ENCODE measurements around the gene APEH.

APEH gene

DNA sequence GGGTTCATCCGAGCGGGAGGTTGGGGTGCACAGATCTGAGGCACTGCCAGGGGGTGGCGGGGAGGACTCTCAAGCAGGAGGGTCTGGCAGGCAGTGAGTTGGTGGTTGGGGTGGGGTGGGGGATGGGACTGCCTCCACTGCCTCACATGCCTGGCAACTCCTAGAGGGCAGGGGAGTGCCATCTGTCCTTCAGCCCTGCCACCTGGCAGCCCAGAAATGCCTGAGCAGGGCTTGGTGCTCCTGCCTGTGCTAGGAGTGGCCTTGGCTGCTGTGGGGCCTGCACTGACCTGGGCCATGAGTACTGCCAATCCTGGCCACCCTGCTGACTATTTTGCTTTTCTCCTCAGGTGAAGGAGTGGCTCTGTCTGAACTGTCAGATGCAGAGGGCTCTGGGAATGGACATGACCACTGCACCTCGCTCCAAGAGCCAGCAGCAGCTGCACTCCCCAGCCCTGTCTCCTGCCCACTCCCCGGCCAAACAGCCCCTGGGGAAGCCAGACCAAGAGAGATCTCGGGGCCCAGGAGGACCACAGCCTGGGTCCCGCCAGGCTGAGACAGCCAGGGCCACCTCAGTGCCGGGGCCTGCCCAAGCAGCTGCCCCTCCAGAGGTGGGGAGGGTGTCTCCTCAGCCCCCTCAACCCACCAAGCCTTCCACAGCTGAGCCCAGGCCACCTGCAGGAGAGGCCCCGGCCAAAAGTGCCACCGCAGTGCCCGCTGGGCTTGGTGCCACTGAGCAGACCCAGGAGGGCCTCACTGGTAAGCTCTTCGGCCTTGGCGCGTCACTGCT is 32.0 kb upstream of the APEH start:
- Mint-ChIP-seq H3K4me3 (no peak overlapping the region), H3K9me3 (no peaks in the 10 kb centered on the region), H3K4me1 (ENCODE audit: low read depth) (no peaks in the 10 kb centered on the region), H3K27me3 (peaks cover 3% of the 10 kb centered on the region), H3K36me3 (ENCODE audit: low read depth) (no peaks in the 10 kb centered on the region), H3K27ac (no peak overlapping the region)
- intact Hi-C loops (cut with micrococcal nuclease), result no loop called here

GRCh38 chr3:49642708-49643145 is 31.4 kb upstream of the APEH start:
- intact Hi-C loops (cut with micrococcal nuclease), result no loop called here
- peaks cover 3% of the 10 kb centered on the region for H3K27me3 Mint-ChIP-seq
- no peak overlapping the region for H3K4me3 Mint-ChIP-seq
- no peaks in the 10 kb centered on the region for H3K4me1 Mint-ChIP-seq (ENCODE audit: low read depth)
- no peaks in the 10 kb centered on the region for H3K9me3 Mint-ChIP-seq
- H3K36me3 Mint-ChIP-seq (ENCODE audit: low read depth), result no peaks in the 10 kb centered on the region
- H3K27ac Mint-ChIP-seq, result no peak overlapping the region

- intact Hi-C loops (cut with micrococcal nuclease), result no loop called here
- Mint-ChIP-seq H3K36me3 (ENCODE audit: low read depth) (no peaks in the 10 kb centered on the region), H3K4me3 (no peak overlapping the region), H3K9me3 (no peaks in the 10 kb centered on the region), H3K4me1 (ENCODE audit: low read depth) (no peaks in the 10 kb centered on the region), H3K27ac (no peak overlapping the region), H3K27me3 (peaks cover 3% of the 10 kb centered on the region)
Observed at GRCh38 chr3:49644684-49645083, 29.5 kb upstream of the APEH start.

DNA sequence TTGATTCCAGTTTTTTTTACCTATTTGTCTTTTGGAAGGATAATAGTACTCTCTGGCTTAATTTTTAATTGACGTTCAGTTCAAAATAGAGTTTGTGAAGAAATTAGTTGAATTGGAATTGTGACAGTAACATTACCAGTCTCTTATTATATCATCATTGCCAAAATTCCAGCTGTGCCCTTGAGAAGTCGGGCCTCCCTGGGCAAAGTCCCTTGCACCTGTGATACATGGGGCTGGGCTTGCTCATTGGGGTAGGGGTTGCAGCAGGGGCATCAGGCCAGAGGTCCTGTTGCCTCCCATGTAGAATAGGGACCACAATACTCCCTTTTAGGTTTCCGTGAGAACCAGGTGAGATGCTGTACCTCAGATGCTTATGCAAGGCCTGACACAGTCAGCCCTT is 27.9 kb upstream of the APEH start:
- intact Hi-C loops (cut with micrococcal nuclease), result no loop called here

GRCh38 chr3:49647741-49648140 is 26.4 kb upstream of the APEH start:
- Mint-ChIP-seq H3K9me3 (no peaks in the 10 kb centered on the region), H3K27me3 (no peaks in the 10 kb centered on the region), H3K36me3 (ENCODE audit: low read depth) (no peaks in the 10 kb centered on the region), H3K4me1 (ENCODE audit: low read depth) (no peaks in the 10 kb centered on the region), H3K27ac (no peak overlapping the region), H3K4me3 (no peak overlapping the region)
- intact Hi-C loops (cut with micrococcal nuclease), result no loop called here

More for the DNA sequence above, 27.9 kb upstream of the APEH start:
- Mint-ChIP-seq H3K4me1 (ENCODE audit: low read depth) (no peaks in the 10 kb centered on the region), H3K36me3 (ENCODE audit: low read depth) (no peaks in the 10 kb centered on the region), H3K27me3 (no peaks in the 10 kb centered on the region), H3K27ac (no peak overlapping the region), H3K9me3 (no peaks in the 10 kb centered on the region), H3K4me3 (no peak overlapping the region)

- Mint-ChIP-seq H3K4me3 (no peak overlapping the region), H3K9me3 (no peaks in the 10 kb centered on the region), H3K27me3 (no peaks in the 10 kb centered on the region), H3K36me3 (ENCODE audit: low read depth) (no peaks in the 10 kb centered on the region), H3K4me1 (ENCODE audit: low read depth) (no peaks in the 10 kb centered on the region), H3K27ac (no peak overlapping the region)
- intact Hi-C loops (cut with micrococcal nuclease), result no loop called here
Observed at GRCh38 chr3:49648354-49649019, 25.7 kb upstream of the APEH start.

GRCh38 chr3:49649576-49649975 is 24.6 kb upstream of the APEH start:
- Mint-ChIP-seq H3K4me3 (no peak overlapping the region), H3K4me1 (ENCODE audit: low read depth) (no peaks in the 10 kb centered on the region), H3K9me3 (no peaks in the 10 kb centered on the region), H3K27me3 (no peaks in the 10 kb centered on the region), H3K36me3 (ENCODE audit: low read depth) (no peaks in the 10 kb centered on the region), H3K27ac (no peak overlapping the region)
- intact Hi-C loops (cut with micrococcal nuclease), result no loop called here

DNA sequence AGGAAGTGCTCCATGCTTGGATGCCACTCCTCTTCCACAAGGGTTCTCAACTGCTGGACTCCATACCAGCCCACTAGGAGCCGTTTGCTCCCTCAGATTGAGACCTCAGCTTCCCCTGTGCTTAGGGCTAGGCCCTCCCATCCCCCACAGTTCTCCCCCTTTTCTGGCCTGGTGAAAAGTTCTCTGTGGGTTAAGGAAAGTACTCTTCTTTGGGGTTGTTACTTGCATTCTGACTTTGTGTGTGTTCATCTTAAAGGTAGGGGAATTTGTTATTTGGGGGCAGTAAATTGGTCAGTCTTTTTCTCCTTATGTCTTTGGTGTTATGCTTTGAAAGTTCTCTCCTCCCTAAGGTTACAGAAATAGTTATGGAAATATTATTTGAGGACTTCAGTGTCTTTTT is 24.0 kb upstream of the APEH start:
- Mint-ChIP-seq H3K27me3 (no peaks in the 10 kb centered on the region), H3K4me3 (no peak overlapping the region), H3K4me1 (ENCODE audit: low read depth) (no peaks in the 10 kb centered on the region), H3K27ac (no peak overlapping the region), H3K9me3 (no peaks in the 10 kb centered on the region), H3K36me3 (ENCODE audit: low read depth) (no peaks in the 10 kb centered on the region)
- intact Hi-C loops (cut with micrococcal nuclease), result no loop called here

GRCh38 chr3:49650637-49651036 is 23.5 kb upstream of the APEH start:
- H3K4me1 Mint-ChIP-seq (ENCODE audit: low read depth), result no peaks in the 10 kb centered on the region
- intact Hi-C loops (cut with micrococcal nuclease), result no loop called here
- no peak overlapping the region for H3K27ac Mint-ChIP-seq
- no peaks in the 10 kb centered on the region for H3K27me3 Mint-ChIP-seq
- no peak overlapping the region for H3K4me3 Mint-ChIP-seq
- H3K36me3 Mint-ChIP-seq (ENCODE audit: low read depth), result no peaks in the 10 kb centered on the region
- H3K9me3 Mint-ChIP-seq, result no peaks in the 10 kb centered on the region

DNA sequence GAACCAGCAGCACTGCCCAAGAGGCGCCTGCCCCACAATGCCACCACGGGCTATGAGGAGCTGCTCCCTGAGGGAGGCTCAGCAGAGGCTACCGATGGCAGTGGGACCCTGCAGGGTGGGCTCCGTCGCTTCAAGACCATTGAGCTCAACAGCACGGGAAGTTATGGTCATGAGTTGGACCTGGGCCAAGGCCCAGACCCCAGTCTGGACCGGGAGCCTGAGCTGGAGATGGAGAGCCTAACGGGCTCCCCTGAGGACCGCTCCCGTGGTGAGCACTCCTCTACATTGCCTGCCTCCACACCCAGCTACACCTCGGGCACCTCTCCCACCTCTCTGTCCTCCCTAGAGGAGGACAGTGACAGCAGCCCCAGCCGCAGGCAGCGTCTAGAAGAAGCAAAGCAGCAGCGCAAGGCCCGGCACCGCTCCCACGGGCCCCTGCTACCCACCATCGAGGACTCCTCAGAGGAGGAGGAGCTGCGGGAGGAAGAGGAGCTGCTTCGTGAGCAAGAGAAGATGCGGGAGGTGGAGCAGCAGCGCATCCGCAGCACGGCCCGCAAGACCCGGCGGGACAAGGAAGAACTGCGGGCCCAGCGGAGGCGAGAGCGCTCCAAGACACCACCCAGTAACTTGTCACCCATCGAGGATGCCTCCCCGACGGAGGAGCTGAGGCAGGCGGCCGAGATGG is 21.8 kb upstream of the APEH start:
- Mint-ChIP-seq H3K27ac (no peak overlapping the region), H3K9me3 (no peaks in the 10 kb centered on the region), H3K4me3 (no peak overlapping the region), H3K4me1 (ENCODE audit: low read depth) (peaks cover 5% of the 10 kb centered on the region), H3K36me3 (ENCODE audit: low read depth) (no peaks in the 10 kb centered on the region), H3K27me3 (peaks cover 5% of the 10 kb centered on the region)
- intact Hi-C loops (cut with micrococcal nuclease), result no loop called here

GRCh38 chr3:49652903-49653415 is 21.2 kb upstream of the APEH start:
- Mint-ChIP-seq H3K9me3 (no peaks in the 10 kb centered on the region), H3K27ac (no peak overlapping the region), H3K4me3 (no peak overlapping the region), H3K27me3 (peaks cover 6% of the 10 kb centered on the region), H3K4me1 (ENCODE audit: low read depth) (peaks cover 5% of the 10 kb centered on the region), H3K36me3 (ENCODE audit: low read depth) (no peaks in the 10 kb centered on the region)
- intact Hi-C loops (cut with micrococcal nuclease), result no loop called here

DNA sequence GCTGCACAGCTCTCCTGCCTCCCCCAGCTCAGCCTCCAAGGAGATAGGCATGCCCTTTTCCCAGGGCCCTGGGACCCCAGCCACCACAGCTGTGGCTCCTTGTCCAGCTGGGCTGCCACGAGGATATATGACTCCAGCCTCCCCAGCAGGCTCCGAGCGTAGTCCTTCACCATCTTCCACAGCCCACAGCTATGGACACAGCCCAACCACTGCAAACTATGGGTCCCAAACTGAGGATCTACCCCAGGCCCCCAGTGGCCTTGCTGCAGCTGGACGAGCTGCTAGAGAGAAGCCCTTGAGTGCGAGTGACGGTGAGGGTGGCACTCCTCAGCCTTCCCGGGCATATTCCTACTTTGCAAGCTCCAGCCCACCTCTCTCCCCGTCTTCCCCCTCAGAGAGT is 20.5 kb upstream of the APEH start:
- Mint-ChIP-seq H3K4me1 (ENCODE audit: low read depth) (peaks cover 5% of the 10 kb centered on the region), H3K36me3 (ENCODE audit: low read depth) (no peaks in the 10 kb centered on the region), H3K27ac (no peak overlapping the region), H3K9me3 (no peaks in the 10 kb centered on the region), H3K4me3 (no peak overlapping the region), H3K27me3 (peaks cover 6% of the 10 kb centered on the region)
- intact Hi-C loops (cut with micrococcal nuclease), result no loop called here

DNA sequence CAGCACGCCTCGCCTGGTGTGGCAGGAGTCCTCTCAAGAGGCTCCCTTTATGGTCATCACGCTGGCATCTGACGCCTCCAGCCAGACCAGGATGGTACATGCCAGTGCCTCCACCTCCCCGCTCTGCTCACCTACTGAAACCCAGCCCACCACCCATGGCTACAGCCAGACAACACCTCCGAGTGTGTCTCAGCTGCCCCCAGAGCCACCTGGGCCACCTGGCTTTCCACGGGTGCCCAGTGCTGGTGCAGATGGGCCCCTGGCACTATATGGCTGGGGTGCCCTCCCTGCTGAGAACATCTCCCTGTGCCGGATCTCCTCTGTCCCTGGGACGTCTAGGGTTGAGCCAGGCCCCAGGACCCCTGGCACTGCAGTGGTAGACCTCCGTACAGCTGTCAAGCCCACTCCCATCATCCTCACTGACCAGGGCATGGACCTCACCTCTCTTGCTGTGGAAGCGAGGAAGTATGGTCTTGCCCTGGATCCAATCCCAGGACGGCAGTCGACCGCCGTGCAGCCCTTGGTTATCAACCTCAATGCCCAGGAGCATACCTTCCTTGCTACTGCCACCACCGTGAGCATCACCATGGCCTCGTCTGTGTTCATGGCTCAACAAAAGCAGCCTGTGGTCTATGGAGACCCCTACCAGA is 19.9 kb upstream of the APEH start:
- H3K4me3 Mint-ChIP-seq, result no peak overlapping the region
- H3K27me3 Mint-ChIP-seq, result peaks cover 6% of the 10 kb centered on the region
- peaks cover 5% of the 10 kb centered on the region for H3K4me1 Mint-ChIP-seq (ENCODE audit: low read depth)
- no peak overlapping the region for H3K27ac Mint-ChIP-seq
- no peaks in the 10 kb centered on the region for H3K36me3 Mint-ChIP-seq (ENCODE audit: low read depth)
- intact Hi-C loops (cut with micrococcal nuclease), result no loop called here
- no peaks in the 10 kb centered on the region for H3K9me3 Mint-ChIP-seq

Measured in dendritic cell treated with granulocyte-macrophage colony-stimulating factor and Interleukin-4, amounts not matched to agents 40 ng/mL and 50 ng/mL, for 4 days (primary cell).